ENCODE results near the gene EN1.

Gene EN1

DNA sequence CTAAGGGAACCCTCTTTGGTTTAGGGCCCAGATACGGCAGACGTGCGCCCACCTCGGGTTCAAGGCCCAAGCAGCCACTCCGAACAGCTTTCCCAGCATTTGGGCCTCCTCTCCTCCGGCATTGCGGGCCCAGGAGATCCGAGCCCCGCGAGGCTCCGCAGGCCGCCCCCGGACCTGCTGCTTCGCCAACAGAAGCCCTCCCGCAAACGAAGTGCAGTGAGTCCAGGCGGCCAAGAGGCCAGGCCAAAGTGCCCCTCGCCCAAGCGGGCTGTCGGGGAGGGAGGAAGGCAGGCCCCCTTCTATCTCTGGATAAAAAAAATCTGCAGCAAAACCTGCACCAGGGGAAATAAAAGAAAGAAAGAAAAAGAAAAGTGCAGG is 6.0 kb downstream of the EN1 start:
- Histone ChIP-seq H3K27me3 (ENCODE audit: insufficient read depth, insufficient read length) (peaks cover 100% of the 10 kb centered on the region), H3K9ac (ENCODE audit: insufficient read length, low read depth) (peak overlapping the region; percentile 65), H3K4me1 (ENCODE audit: insufficient read depth, insufficient read length) (peaks cover 14% of the 10 kb centered on the region), H3K9me3 (ENCODE audit: insufficient read depth, low read length) (no peaks in the 10 kb centered on the region), H3K36me3 (ENCODE audit: insufficient read depth, insufficient read length, low read length) (no peaks in the 10 kb centered on the region), H3K4me3 (ENCODE audit: insufficient read length, low read depth) (no peak overlapping the region)
- TF ChIP-seq SUZ12 (IDR thresholded peaks at IDR 0.05; ENCODE audit: extremely low read depth, insufficient read depth, insufficient read length) (no peak), YY1 (IDR thresholded peaks at IDR 0.05; ENCODE audit: insufficient read depth, insufficient read length) (no peak), ZNF274 (IDR thresholded peaks at IDR 0.05; ENCODE audit: low read depth, low read length) (no peak)
- no peak for DNase-seq (ENCODE audit: low read depth, low spot score)

DNA sequence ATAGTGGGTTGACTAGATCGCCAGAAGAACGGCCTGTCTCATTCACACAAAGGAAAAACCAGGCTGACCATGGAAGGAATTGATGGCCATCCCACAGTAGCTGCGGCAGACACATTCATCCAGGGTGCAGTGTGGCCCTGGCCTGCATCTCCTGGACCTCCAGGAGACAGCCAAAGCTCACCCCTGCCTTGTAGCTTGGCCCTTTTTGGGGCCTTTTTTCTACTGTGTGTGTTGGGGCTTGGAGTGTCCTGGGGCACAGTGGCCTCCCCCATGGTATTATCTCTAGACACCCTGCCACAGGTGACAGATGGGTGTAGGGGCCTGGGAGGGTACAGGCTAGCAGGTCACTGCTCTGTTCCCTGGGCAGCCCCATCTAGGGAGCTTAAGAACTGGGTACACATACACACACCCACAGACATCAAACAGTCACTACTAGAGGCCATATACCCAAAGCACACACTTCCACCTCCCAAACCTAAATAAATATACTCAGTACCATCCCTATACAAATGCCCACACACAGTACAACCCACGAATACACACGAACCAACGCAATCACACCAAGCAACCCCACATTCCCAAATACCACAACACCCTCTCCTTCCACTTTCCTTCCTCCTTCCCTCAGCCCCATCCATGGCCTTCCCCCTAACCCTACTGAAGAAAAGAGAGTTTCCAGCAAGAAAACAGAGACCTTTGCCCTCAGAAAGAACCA is 8.6 kb downstream of the EN1 start:
- no peaks in the 10 kb centered on the region for H3K36me3 ChIP-seq (ENCODE audit: insufficient read depth, insufficient read length, low read length)
- no peak overlapping the region for H3K9ac ChIP-seq (ENCODE audit: insufficient read length, low read depth)

DNA sequence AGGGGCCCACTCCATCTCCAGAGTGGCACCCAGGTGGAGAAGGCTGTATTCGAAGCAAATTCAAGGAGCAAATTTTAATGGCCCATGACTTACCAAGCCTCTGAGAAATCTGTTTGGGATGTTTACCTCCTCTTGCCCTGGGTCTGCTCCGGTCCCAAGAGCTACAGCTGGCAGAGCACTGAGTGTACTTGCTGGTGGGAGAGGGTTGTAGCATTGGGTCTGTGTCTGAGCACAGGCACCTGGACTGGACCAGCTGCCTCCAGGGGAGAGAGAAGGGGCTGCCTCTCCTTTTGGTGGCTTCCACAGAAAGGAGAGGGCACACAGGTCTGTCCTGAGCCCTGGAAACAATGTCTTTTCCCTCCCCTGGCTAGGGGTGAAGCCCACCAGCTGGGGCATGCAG is 9.8 kb downstream of the EN1 start:
- Histone ChIP-seq H3K9me3 (ENCODE audit: insufficient read depth, low read length) (no peaks in the 10 kb centered on the region), H3K36me3 (ENCODE audit: insufficient read depth, insufficient read length, low read length) (no peaks in the 10 kb centered on the region), H3K27me3 (ENCODE audit: insufficient read depth, insufficient read length) (peaks cover 100% of the 10 kb centered on the region), H3K9ac (ENCODE audit: insufficient read length, low read depth) (no peak overlapping the region), H3K4me3 (ENCODE audit: insufficient read length, low read depth) (no peak overlapping the region), H3K4me1 (ENCODE audit: insufficient read depth, insufficient read length) (no peaks in the 10 kb centered on the region)
- no peak for DNase-seq (ENCODE audit: low read depth, low spot score)
- TF ChIP-seq YY1 (IDR thresholded peaks at IDR 0.05; ENCODE audit: insufficient read depth, insufficient read length) = no peak
- TF ChIP-seq SUZ12 (IDR thresholded peaks at IDR 0.05; ENCODE audit: extremely low read depth, insufficient read depth, insufficient read length) = no peak
- TF ChIP-seq ZNF274 (IDR thresholded peaks at IDR 0.05; ENCODE audit: low read depth, low read length) = no peak

More for the DNA sequence above, 8.6 kb downstream of the EN1 start:
- Histone ChIP-seq H3K4me3 (ENCODE audit: insufficient read length, low read depth) (no peak overlapping the region), H3K4me1 (ENCODE audit: insufficient read depth, insufficient read length) (peaks cover 5% of the 10 kb centered on the region), H3K9me3 (ENCODE audit: insufficient read depth, low read length) (no peaks in the 10 kb centered on the region), H3K27me3 (ENCODE audit: insufficient read depth, insufficient read length) (peaks cover 100% of the 10 kb centered on the region)
- TF ChIP-seq SUZ12 (IDR thresholded peaks at IDR 0.05; ENCODE audit: extremely low read depth, insufficient read depth, insufficient read length) (no peak), YY1 (IDR thresholded peaks at IDR 0.05; ENCODE audit: insufficient read depth, insufficient read length) (no peak), ZNF274 (IDR thresholded peaks at IDR 0.05; ENCODE audit: low read depth, low read length) (no peak)
- no peak for DNase-seq (ENCODE audit: low read depth, low spot score)

DNA sequence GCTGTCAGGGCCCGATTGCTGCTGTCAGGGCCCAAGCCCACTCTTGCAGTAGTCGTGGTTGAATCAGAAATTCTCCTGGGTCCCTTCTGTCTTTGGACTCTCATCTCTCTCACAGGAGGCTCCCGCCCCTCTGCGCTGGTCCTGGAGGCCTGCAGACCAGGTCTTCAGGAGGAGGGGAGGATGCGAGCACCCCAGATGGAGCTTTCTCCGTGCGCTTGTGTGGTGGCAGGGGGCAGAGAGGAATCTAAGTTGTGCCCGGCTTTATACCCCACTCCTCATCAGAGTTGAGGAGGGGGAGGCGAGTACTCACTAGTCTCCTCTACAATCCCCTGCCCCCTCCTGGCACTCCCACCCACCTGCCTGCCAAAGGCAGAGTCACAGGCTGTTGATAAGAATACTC is 10.4 kb downstream of the EN1 start:
- Histone ChIP-seq H3K36me3 (ENCODE audit: insufficient read depth, insufficient read length, low read length) (no peaks in the 10 kb centered on the region), H3K9me3 (ENCODE audit: insufficient read depth, low read length) (no peaks in the 10 kb centered on the region), H3K9ac (ENCODE audit: insufficient read length, low read depth) (no peak overlapping the region), H3K27me3 (ENCODE audit: insufficient read depth, insufficient read length) (peaks cover 100% of the 10 kb centered on the region), H3K4me3 (ENCODE audit: insufficient read length, low read depth) (no peak overlapping the region), H3K4me1 (ENCODE audit: insufficient read depth, insufficient read length) (no peaks in the 10 kb centered on the region)
- TF ChIP-seq SUZ12 (IDR thresholded peaks at IDR 0.05; ENCODE audit: extremely low read depth, insufficient read depth, insufficient read length) = no peak
- no peak for TF ChIP-seq ZNF274 (IDR thresholded peaks at IDR 0.05; ENCODE audit: low read depth, low read length)
- no peak for TF ChIP-seq YY1 (IDR thresholded peaks at IDR 0.05; ENCODE audit: insufficient read depth, insufficient read length)
- DNase-seq (ENCODE audit: low read depth, low spot score) = no peak

DNA sequence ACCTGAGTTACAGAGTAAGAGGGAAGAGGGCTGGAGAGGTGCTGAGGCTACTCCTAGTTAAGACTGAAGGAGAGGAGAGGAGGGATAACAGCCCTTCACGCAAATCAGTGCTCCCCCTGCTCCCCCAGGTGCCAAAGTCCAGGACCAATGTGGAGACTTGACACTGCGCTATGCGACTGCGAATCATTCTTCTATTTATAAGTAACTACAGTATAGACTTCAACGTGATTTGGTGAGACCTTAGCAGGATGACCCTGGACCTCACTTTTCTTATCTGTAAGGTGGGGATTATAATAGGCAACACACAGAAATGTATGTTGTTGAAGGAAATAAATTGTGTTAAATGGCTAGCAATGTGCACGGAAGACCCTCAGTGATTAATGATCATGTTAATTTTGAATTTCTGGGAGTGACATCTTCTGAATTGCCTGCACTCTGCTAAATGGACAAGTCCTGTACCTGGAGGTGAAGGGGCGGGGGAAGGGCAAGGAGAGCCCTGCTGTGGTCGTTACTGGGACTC is 11.0 kb downstream of the EN1 start:
- Histone ChIP-seq H3K27me3 (ENCODE audit: insufficient read depth, insufficient read length) (peaks cover 100% of the 10 kb centered on the region), H3K36me3 (ENCODE audit: insufficient read depth, insufficient read length, low read length) (no peaks in the 10 kb centered on the region), H3K9me3 (ENCODE audit: insufficient read depth, low read length) (no peaks in the 10 kb centered on the region), H3K4me1 (ENCODE audit: insufficient read depth, insufficient read length) (no peaks in the 10 kb centered on the region), H3K9ac (ENCODE audit: insufficient read length, low read depth) (no peak overlapping the region), H3K4me3 (ENCODE audit: insufficient read length, low read depth) (peak overlapping the region; percentile 55)
- DNase-seq (ENCODE audit: low read depth, low spot score) = no peak
- TF ChIP-seq YY1 (IDR thresholded peaks at IDR 0.05; ENCODE audit: insufficient read depth, insufficient read length) (no peak), SUZ12 (IDR thresholded peaks at IDR 0.05; ENCODE audit: extremely low read depth, insufficient read depth, insufficient read length) (peak; percentile 7)

DNA sequence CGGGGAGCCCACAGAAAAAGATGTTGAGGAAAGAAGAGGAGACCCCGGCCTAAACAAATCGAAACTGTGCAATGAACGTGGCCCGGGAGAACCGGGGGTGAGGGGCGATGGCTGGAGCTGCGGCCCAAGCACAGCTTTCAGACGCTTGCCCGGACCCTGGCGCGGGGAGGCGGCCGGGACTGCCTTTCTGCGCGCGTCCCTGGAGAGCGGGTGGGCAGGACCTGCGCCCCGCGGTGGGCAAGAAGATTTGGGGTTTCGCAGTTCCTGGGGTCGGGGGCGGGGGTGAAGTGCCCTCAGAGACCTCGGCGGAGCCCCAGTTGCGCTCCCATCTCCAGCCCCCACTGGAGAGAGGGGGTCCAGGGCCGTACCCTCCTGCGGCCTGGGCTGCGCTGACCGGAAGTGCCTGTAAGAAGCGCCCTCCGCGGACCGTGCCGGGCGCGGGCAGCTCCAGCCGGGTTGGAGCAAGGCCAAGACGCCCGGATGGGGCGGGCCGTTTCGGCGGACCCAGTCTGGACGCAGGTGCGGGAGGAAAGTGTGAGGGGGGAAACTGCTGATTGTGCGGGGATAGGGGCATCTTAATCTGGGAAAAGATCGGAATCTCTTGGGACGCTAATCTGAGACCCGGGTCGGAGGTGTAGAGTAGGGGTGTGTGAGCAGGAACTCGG is 11.6 kb downstream of the EN1 start:
- Histone ChIP-seq H3K4me1 (ENCODE audit: insufficient read depth, insufficient read length) (no peaks in the 10 kb centered on the region), H3K4me3 (ENCODE audit: insufficient read length, low read depth) (peak overlapping the region; percentile 55), H3K36me3 (ENCODE audit: insufficient read depth, insufficient read length, low read length) (no peaks in the 10 kb centered on the region), H3K27me3 (ENCODE audit: insufficient read depth, insufficient read length) (peaks cover 98% of the 10 kb centered on the region), H3K9ac (ENCODE audit: insufficient read length, low read depth) (peak overlapping the region; percentile 82), H3K9me3 (ENCODE audit: insufficient read depth, low read length) (no peaks in the 10 kb centered on the region)
- no peak for DNase-seq (ENCODE audit: low read depth, low spot score)
- TF ChIP-seq ZNF274 (IDR thresholded peaks at IDR 0.05; ENCODE audit: low read depth, low read length) (no peak), SUZ12 (IDR thresholded peaks at IDR 0.05; ENCODE audit: extremely low read depth, insufficient read depth, insufficient read length) (peak; percentile 75), YY1 (IDR thresholded peaks at IDR 0.05; ENCODE audit: insufficient read depth, insufficient read length) (no peak)
